Measurements from ENCODE around the gene CFH.
"Not testable (repeated sequence)": the region's sequence is repeated elsewhere in the genome, so short reads cannot be mapped to it uniquely, and the experiment has no call there.

Gene CFH

DNA sequence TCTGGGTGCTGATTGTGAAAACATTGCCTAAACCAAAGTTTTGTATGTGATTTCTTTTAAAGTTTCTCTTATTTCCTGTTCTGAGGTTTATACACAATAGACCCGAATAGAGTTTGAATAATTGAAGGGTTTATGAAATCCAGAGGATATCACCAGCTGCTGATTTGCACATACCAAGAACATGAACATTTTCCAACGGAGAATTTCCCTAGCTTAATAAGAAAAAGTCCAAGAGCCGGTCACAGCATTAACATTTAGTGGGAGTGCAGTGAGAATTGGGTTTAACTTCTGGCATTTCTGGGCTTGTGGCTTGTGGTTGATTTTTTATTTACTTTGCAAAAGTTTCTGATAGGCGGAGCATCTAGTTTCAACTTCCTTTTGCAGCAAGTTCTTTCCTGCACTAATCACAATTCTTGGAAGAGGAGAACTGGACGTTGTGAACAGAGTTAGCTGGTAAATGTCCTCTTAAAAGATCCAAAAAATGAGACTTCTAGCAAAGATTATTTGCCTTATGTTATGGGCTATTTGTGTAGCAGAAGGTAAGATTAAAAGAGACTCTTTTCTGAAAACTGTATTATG lies at the start of gene CFH:
CFH (plus strand) TSS at position 407 of the 579 bp plus-strand sequence; CDS start at position 482, 75 bp downstream.
- no peak for DNase-seq (ENCODE audit: low read depth in 3 of 3, low spot score in 1 of 3)

DNA sequence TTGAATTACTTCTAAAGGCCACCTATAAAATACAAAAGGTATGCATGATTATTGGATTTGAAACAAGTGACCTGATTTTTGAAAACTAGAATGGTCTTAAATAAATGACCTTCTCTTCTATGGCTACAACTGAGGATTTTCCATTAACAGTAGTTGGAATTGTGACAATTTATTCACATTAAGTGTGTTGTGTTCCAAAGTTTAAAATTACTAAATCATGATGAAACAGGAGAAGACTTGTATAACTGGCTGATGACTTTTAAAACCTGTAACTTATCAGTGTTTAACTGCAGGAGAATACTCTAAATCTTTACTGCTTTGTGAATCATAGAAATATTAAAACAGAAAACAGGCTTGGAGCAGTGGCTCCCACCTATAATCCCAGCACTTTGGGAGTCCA lies 48.2 kb upstream of the CFH start:
- no peak for DNase-seq (ENCODE audit: low read depth in 3 of 3, low spot score in 1 of 3)

DNA sequence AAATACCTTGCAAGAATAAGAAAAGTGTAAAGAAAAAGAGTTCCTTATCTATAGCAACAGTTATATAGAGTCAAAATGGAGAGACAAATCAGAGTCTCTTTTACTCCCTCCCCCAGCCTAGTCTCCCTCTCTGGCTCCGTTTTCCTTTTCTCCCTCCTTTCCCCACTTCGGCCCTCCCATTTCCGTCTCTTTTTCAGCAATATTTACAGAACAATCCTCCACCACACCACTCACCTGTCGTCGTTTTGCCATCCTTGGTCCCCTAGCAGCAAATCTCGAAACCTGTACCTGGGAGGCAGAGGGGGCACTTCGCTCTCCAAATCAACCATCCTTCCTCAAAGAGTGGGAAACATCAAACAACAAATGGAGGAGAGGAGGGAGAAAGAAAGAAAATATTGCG lies 43.9 kb upstream of the CFH start:
- DNase-seq (ENCODE audit: low read depth in 3 of 3, low spot score in 1 of 3), result no peak

DNA sequence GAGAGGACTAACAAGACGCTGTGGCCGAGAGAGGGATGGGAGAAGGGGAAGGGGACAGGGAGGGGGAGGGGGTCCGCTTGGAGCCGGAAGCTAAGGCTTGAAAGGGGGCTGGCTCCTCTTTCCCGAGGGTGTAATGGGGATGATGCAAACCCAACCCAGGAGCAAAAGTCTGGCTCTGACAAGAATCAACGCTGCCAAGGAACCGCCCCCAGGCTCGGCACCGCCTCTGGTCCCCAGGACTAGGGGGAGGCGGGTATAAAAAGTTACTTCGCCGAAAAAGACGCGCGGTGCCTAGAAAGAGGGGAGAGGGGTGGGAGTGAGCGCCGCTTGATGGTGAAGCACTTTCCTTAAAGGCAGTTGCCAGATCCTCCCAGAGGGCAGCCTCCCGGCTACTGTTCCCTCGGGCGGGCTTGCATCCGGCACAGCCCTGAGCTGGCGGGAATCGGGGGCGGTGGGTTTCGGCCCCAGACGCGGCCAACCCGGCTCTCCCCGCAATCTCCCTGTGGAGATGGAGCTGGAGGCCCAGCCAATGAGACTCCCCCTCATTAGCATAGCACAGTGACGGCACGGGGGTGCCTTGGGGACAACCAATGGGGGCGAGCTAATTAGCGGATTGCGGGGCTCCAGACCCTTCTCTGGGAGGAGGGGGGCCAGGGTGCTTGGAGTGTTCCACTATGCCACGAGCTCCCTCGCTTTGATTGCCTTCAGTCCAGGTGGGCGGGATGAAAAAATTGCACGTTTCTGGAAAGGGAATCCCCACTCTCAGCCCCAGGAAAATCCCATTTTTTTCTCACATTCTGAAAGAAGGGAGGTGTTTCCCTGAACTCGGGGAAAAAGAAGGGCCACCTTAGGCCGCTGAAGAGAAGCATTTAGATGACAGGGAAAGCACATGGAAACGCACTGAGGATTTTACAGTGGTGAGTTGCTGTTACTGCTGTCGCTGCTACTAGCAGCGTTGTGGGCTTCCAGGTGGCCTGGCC lies 43.2 kb upstream of the CFH start, which contains the start of gene KCNT2:
KCNT2 (minus strand) TSS at position 51 of the 980 bp plus-strand sequence. CDS start 131 bp downstream, outside the sequence.
- DNase-seq (ENCODE audit: low read depth in 3 of 3, low spot score in 1 of 3), result no peak

DNA sequence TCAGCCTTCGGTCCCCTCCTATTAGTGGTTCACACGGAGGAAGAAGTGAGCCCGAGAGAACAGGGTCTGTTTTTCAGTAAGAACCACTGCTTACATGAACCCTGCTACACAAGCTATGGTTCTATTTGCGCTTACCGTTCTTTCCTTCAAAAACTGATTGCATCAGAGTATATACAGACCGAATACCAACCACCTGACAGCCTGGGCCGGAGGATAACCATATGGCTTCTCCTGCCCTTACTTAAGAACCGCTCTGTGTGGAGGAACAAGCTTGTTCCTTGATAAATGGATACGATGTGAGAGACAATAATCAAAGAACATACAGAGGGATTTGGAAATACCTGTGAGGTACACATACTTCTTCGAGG lies 42.5 kb upstream of the CFH start:
- DNase-seq (ENCODE audit: low read depth in 3 of 3, low spot score in 1 of 3), result no peak

DNA sequence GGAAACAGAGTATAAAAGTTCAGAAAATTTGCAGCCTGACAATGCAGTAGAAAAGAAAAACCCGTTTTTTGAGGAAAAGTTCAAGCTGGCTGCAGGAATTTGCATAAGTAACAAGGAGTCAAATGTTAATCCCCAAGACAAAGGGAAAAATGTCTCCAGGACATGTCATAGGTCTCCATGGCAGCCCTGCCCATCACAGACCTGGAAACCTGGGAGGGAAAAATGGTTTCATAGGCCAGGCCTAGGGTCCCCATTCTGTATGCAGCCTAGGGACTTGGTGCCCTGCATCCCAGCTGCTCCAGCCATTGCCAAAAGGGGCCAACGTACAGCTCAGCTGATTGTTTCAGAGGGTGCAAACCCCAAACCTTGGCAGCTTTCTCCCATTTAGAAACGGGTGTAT lies 40.0 kb upstream of the CFH start:
- DNase-seq (ENCODE audit: low read depth in 3 of 3, low spot score in 1 of 3), result no peak

DNA sequence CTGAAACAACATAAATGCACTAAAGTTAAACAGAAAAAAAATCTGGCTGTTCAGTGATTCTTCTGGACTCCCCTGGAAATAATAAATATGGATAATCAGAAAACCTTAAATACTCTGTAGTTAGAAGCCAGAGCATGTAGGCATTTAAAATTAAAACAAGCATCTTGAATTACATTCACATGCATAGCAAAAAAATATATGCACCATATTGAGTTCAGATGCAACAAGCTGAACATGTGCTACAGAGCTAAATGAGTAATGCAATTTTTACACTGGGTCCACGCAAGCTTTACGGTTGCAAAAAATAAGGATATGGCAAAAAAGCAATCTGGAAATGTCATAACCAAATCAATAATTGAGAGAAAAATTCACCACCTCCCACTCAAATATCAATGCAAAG lies 32.1 kb upstream of the CFH start:
- DNase-seq (ENCODE audit: low read depth in 3 of 3, low spot score in 1 of 3), result no peak

DNA sequence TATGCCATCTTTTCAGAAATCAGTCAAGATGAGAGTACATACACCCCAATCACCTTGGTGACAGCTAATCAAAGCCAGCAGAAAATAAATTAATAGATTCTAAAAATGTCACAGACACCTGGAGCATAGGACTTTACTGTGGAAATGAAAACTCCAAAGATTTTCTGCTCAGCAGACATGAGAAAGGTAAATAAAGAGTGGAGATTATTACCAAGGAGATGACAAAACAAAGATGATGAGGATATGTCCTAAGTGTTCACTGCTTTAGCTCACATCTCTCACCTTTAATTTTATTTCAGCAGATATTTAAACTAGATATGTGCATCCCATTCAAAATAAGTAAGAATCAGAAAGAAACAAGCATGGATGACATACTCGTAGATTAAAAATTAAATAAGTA lies 28.8 kb upstream of the CFH start:
- DNase-seq (ENCODE audit: low read depth in 3 of 3, low spot score in 1 of 3), result no peak

DNA sequence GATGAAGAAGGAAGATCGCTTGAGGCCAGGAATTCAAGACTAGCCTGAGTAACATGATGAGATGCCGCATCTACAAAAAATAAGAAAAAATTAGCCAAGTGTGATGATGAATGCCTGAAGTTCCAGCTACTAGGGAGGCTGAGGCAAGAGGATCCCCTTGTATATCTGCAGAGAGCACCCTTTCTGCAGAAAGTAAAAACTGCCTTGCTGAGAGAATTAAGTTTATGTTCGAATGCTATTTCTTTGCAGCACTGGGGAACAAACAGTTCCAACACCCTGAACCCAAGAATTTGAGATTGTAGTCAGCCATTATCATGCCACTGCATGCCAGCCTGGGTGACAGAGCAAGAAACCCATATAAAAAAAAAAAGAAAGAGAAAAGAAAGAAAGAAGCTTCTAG lies 23.0 kb upstream of the CFH start:
- DNase-seq (ENCODE audit: low read depth in 3 of 3, low spot score in 1 of 3), result no peak

DNA sequence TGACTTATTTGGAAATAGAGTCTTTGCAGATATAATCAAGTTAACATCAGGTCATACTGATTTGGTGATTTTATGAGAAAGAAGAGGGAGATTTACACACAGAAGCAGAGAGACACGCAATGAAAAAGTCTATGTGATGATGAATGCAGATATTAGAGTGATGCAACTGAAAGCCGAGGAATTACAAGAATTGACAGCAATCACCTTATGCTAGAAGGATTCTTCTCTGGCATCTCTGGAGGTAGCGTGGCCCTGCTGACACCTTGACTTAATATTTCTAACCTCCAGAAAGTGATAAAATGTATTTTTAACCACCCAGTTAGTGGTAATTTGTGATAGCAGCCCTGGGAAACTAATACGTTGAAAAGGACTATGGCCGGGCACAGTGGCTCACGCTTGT lies 14.2 kb upstream of the CFH start:
- no peak for DNase-seq (ENCODE audit: low read depth in 3 of 3, low spot score in 1 of 3)

DNA sequence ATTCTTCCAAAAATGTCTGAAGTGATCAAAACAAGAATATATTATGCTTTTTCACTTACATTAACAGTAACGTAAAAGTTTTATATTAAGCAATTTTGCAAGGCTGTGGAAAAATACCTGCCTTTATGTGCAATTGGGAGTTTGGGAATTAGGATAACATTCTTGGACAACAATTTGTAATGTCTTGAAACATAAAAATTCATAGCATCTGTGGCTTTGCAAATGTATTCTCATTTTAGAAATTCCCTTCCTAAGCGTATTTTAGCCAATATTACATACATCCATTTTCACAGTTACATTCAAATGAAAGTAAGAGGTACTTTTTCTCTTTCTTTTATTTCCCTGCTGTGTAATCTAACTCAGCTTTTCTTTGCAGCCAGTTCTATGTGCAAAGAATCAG lies 13.4 kb upstream of the CFH start:
- no peak for DNase-seq (ENCODE audit: low read depth in 3 of 3, low spot score in 1 of 3)

DNA sequence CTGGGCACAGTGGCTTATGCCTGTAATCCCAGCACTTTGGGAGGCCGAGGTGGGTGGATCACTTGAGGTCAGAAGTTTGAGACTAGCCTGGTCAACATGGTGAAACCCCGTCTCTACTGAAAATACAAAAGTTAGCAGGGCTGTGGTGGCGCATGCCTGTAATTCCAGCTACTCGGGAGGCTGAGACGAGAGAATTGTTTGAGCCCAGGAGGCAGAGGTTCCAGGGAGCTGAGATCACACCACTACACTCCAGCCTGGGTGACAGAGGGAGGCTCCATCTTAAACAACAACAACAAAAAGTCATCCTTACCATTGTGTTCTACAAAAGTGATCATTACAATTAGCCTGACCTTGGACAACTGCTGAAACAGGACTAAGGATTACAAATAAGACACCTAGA lies 12.6 kb upstream of the CFH start:
- not testable (repeated sequence) for DNase-seq (ENCODE audit: low read depth in 3 of 3, low spot score in 1 of 3)

DNA sequence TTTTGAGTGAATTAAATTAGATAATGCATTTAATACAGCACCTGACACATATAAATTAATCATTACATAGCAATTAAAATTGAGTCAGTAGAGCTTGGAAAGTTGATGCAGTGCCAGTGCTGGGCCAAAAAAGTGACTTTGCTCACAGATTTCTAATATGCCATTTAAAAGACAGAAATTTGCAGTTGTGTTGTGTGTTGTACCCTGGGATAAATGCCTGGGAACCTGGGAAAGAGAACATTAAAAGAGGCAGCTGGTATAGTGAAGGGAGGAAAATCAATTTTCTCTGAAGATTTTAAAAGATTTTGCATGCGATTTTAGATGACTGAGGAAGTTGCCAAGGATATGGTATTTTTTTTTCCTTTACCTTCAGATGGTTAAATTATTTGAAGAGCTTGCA lies 10.9 kb upstream of the CFH start:
- no peak for DNase-seq (ENCODE audit: low read depth in 3 of 3, low spot score in 1 of 3)

DNA sequence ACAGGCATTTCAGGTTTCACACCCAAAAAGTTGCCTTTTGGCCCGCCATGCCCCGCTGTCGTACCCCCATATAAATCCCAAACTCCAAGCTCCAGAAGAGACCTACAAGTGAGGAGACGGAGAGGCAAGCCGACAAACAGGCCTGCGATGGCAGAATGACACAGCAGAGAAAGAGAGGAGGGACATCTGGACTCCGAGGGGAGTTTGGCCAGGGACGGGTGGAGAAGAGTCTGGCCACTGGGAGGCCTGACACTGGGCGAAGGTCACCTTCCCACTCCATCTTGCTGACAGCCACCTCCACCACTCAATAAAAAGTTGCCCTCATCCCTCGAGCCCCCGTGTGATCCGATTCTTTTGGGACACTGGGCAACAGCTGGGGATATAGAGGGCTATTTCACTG lies 1.9 kb upstream of the CFH start:
- DNase-seq (ENCODE audit: low read depth in 3 of 3, low spot score in 1 of 3), result no peak

DNA sequence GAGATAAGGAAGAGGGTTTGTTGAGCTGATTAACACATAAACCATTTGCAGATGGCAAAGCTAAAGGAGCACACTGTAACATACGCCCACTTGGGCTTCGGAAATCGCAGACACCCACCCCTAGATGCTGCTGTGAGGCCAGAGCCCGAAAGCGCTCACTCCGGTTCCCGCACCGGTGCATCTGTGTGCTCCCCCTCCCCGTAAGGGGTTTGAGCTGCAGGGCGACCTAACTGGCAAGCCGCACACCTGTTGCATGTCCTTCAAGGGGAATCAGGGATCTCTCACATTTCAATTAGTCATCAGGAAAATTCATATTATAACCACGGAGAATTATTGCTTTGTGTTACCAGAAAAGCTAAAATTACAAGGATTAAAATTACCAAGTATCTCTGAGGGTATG lies 1.4 kb upstream of the CFH start:
- no peak for DNase-seq (ENCODE audit: low read depth in 3 of 3, low spot score in 1 of 3)

DNA sequence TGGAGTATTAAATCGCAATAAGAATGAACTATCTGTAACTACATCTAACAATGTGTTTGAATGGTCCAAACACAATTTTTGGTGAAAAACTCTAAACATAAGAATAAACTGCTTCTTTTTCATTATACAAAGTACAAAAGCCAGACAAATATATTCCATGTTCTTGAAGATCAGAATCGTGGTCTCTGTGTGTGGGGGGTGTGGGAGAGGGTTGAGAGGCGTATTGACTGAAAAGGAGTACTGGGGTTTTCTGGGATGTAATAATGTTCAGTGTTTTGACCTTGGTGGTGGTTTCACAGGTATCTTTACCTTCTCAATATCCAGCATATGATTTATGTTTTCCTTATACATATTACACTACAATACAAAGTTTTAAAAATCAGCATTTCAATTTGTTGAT lies 764 bp upstream of the CFH start:
- DNase-seq (ENCODE audit: low read depth in 3 of 3, low spot score in 1 of 3), result no peak

DNA sequence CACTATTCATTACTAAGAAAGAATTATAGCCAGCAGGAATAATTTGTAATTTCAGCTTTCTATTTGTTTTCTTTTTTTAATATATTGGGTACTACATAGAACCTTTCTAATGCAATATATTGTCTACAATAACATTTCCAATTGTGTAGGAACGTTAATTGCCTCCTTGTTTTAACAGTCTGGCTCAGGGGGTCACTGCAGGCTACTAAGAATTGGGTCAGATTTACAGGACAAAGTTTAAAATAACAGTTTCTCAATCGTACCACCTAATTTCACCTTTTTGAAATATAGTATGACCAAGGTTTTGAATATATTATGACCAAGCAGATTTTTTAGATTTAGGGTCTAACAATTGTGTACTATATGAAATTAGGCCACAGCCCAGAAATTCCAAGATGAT lies 2.4 kb downstream of the CFH start:
- no peak for DNase-seq (ENCODE audit: low read depth in 3 of 3, low spot score in 1 of 3)

DNA sequence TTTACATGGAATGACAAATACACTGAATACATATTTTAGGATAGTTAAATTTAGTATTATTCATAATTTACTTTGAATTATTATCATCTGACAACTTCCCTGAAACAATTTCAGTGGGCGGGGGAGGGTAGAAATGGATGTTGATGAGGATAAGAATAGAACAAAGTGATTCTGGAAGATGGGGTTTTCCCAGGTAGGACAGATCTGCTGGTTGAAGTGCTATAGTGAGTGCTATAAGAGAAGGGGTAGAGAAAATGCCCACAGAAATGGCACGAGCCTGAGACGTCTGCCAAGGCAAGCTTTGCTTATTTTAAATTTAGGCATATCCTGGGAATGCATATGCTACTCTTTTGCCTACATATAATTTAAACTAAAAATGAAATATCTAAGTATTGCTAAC lies 3.2 kb downstream of the CFH start:
- DNase-seq (ENCODE audit: low read depth in 3 of 3, low spot score in 1 of 3), result no peak

DNA sequence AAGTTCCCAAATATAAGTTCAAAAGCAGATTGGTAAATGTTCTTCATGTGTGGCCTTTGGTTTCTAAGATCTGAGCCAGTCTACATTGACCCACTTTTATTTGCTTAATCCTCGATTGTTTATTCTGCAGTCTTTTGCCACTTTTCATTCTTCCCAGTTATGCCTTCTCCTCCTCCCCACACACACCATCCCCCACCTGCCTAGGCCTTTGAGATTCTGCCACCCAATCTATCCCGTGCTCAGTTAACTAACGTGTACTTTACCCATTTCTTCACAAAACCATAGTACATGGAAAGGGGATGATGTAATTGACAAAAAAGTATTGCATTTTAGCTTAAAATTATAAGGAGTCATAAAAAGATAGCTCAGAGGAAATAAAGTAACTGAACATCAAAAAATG lies 3.7 kb downstream of the CFH start:
- no peak for DNase-seq (ENCODE audit: low read depth in 3 of 3, low spot score in 1 of 3)

DNA sequence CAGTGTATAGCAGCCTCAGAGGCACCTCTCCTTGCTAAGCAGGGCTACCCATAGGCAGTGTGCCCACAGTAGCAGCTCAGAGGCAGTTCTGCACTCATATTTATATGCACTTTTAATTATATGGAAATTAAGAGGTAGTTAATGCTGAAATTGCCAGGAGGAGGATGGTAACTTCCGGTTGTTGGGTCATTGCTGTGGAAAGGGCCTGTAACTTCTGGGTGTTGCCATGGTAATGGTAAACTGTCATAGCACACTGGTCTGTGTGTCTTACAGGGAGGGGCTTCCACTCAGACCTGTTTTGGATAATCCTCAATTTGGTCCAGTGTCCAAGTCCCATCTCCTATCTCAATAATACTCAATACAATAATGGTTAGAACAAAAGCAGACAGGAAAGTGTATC lies 7.6 kb downstream of the CFH start:
- DNase-seq (ENCODE audit: low read depth in 3 of 3, low spot score in 1 of 3), result no peak

DNA sequence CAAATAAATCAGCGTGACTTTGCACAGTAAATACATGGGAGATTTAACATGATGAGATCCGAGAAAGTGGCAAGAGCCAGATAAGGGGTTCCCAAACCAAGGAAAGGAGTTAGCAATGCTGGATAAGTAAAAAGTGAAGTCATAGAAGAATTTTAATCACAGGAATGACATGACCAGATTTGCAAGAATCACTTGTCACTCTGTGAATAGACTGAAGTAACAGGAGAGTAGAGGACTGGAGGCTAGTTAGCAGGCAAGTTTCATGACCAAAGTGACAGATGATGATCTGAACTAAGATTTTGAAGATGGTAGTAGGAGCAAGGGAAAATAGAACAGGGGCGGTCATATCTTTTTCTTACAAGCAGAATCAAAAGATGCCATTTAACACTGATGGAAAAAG lies 8.4 kb downstream of the CFH start:
- DNase-seq (ENCODE audit: low read depth in 3 of 3, low spot score in 1 of 3), result no peak

DNA sequence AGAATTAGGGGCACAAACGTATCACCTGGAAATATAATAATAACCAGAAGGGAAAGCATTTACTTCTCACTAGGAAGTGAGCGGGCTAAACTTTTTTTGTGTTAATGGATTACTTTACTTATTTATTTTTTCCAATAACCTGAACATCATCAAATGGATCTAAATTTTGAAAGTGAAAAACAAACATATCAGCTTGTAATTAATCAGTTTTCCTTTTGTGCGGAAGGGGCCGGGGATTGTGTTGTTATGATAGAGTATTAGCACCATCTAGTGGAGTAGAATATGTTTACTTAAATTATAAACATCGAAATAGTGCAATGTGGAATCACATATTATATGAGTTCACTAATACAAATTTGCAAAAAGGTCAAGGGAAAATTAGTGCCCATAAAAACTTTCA lies 9.0 kb downstream of the CFH start:
- DNase-seq (ENCODE audit: low read depth in 3 of 3, low spot score in 1 of 3), result no peak

DNA sequence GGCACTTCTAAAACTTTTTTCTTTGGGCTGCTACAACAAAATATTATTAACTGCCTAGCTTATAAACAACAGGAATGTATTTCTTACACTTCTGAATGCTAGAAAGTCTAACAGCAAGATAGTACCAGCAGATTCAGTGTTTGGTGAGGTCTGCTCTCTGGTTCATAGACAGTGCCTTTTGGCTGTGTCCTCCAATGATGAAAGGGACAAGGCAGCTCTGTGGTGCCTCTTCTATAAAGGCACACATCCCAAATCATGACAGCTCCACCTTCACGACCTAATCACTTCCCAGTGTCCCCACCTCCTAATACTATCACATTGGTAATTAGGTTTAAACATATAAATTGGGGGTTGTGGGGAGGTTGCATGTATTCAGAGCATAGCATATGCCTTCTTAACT lies 9.5 kb downstream of the CFH start:
- DNase-seq (ENCODE audit: low read depth in 3 of 3, low spot score in 1 of 3), result no peak
